Activated CD4-positive, alpha-beta T cell treated with anti-CD3 and anti-CD28 coated beads, Interleukin-2, amount 10 ng/mL, durations not matched to agents 7 days and 5 days (primary cell): ENCODE data around the gene ACRBP. TPM values are rescaled to one million over a fixed set of nuclear protein-coding genes. Genes with fewer than 3 reads are reported as not detected.

ENCODE experiments used
- total RNA-seq, 2 experiments: library from RNA; stranded (reverse); gene quantifications; one replicate each; pipeline ENCODE4 v1.2.3, GENCODE V29; 2021

Gene ACRBP
- total RNA-seq, 2 experiments from 2014 or later = 1.6 to 2.6 TPM

Other genes with a start within 250 kb of the ACRBP start
- 100 to 1,000 TPM; 115 to 134 TPM for gene CD27, start 202.5 kb downstream of the ACRBP start, total RNA-seq
- gene TAPBPL, start 195.4 kb downstream of the ACRBP start, total RNA-seq = 10 to 100 TPM; 45.8 to 47.9 TPM
- 10 to 100 TPM; 61.4 to 73.4 TPM for gene VAMP1, start 176.8 kb downstream of the ACRBP start, total RNA-seq
- 100 to 1,000 TPM; 212 to 241 TPM for gene MRPL51, start 154.2 kb downstream of the ACRBP start, total RNA-seq
- gene NCAPD2, start 153.3 kb downstream of the ACRBP start, total RNA-seq = 100 to 1,000 TPM; 191 to 202 TPM
- gene GAPDH, start 112.9 kb downstream of the ACRBP start, total RNA-seq = 1,000 to 10,000 TPM; 4,459 to 4,958 TPM
- 10 to 100 TPM; 28.3 to 30.4 TPM for gene IFFO1, start 91.4 kb downstream of the ACRBP start, total RNA-seq
- gene NOP2, start 79.1 kb downstream of the ACRBP start, total RNA-seq = 10 to 100 TPM; 74.1 to 76.4 TPM
- 100 to 1,000 TPM; 262 to 263 TPM for gene CHD4, start 40.1 kb downstream of the ACRBP start, total RNA-seq
- gene LPAR5, start 11.5 kb downstream of the ACRBP start, total RNA-seq = 1 to 10 TPM; 6.2 to 6.6 TPM
- 10 to 100 TPM; 33.7 to 40.2 TPM for gene ING4, start 15.7 kb upstream of the ACRBP start, total RNA-seq
- gene ZNF384, start 41.9 kb upstream of the ACRBP start, total RNA-seq = 10 to 100 TPM; 90.9 to 95.4 TPM
- gene PIANP, start 53.4 kb upstream of the ACRBP start, total RNA-seq = not detected
- gene COPS7A, start 76.6 kb upstream of the ACRBP start, total RNA-seq = 10 to 100 TPM; 29.5 to 36.8 TPM
- 10 to 100 TPM; 90.7 to 95.4 TPM for gene MLF2, start 105.7 kb upstream of the ACRBP start, total RNA-seq
- 10 to 100 TPM; 16.4 to 25.6 TPM for gene PTMS, start 118.9 kb upstream of the ACRBP start, total RNA-seq
- gene LAG3, start 125.1 kb upstream of the ACRBP start, total RNA-seq = 10 to 100 TPM; 12.0 to 13.1 TPM
- 100 to 1,000 TPM; 219 to 227 TPM for gene CD4, start 142.1 kb upstream of the ACRBP start, total RNA-seq
- under 1 TPM; 0.25 to 0.29 TPM for gene GPR162, start 174.4 kb upstream of the ACRBP start, total RNA-seq
- gene P3H3, start 181.0 kb upstream of the ACRBP start, total RNA-seq = under 1 TPM in 1 of 2 experiments, not detected in 1; 0.40 TPM
- gene GNB3, start 193.5 kb upstream of the ACRBP start, total RNA-seq = not detected
- 100 to 1,000 TPM; 118 to 122 TPM for gene CDCA3, start 203.9 kb upstream of the ACRBP start, total RNA-seq
- gene USP5, start 204.7 kb upstream of the ACRBP start, total RNA-seq = 100 to 1,000 TPM; 119 to 131 TPM
- gene TPI1, start 220.1 kb upstream of the ACRBP start, total RNA-seq = 1,000 to 10,000 TPM in 1 of 2 experiments, 100 to 1,000 TPM in 1; 918 to 1,035 TPM
- 10 to 100 TPM; 15.4 to 17.3 TPM for gene SPSB2, start 225.9 kb upstream of the ACRBP start, total RNA-seq